Right ventricle myocardium superior (tissue), 1 donor: Measurements from ENCODE around the gene NLRP8. TPM values are rescaled to one million over a fixed set of nuclear protein-coding genes. Genes with fewer than 3 reads are reported as not detected.
"Not testable (repeated sequence)": the region's sequence is repeated elsewhere in the genome, so short reads cannot be mapped to it uniquely, and the experiment has no call there.

Source experiments
- ATAC-seq: fragments of 200-7000 bp; cut with Tn5 transposase; one replicate; pipeline ENCODE4 v1.9.1; 2020; ENCODE audit warnings: mild to moderate bottlenecking; ENCODE audit not compliant: poor library complexity
- DNase-seq: peaks from one replicate; pipeline ENCODE4 v3.0.0-alpha.2; 2020
- intact Hi-C: fragments of 100-400 bp; cut with DNase I; formaldehyde crosslinking; loops from one replicate; pipeline ENCODE4 v1.11.2; 2022
- long read RNA-seq: library from polyadenylated mRNA; unstranded; transcript quantifications from one replicate; pipeline ENCODE4 v2.0.0, GENCODE V29; 2021
- total RNA-seq: library from RNA; stranded (reverse); fragmentation: NEBNext Ultra II Directional; extraction: Animal tissue kit (Norgen Biotek cat#: 25700); gene quantifications from one replicate; pipeline ENCODE4 v1.2.1, GENCODE V29; 2021
- donor health status: DM: no; HTN: yes; CAD: no; lungs with severe emphysema.

NLRP8 gene
- total RNA-seq, result not detected
- long read RNA-seq, result 0 reads

DNA sequence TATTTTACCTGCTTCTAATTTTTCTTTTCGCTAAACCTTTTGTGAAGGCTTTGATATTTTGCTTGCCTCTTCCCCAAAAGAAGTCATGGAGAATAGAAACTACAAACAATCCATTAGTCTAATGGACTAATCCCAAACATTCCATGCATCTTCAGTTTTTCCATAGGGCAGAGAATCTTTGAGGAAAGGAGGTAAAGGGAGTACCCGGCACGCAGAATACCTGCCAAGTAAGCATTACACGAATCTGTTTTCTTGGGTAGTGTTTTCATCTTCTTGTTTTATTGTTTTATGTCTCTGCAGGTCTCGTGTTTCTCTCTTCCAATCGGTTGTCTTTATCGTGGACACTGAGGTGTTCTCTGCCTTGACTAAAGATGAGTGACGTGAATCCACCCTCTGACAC lies at the start of gene NLRP8:
NLRP8 (plus strand) TSS at position 301 of the 400 bp plus-strand sequence.
- no peak for ATAC-seq
- intact Hi-C loops, result no loop called here
- DNase-seq, result no peak

DNA sequence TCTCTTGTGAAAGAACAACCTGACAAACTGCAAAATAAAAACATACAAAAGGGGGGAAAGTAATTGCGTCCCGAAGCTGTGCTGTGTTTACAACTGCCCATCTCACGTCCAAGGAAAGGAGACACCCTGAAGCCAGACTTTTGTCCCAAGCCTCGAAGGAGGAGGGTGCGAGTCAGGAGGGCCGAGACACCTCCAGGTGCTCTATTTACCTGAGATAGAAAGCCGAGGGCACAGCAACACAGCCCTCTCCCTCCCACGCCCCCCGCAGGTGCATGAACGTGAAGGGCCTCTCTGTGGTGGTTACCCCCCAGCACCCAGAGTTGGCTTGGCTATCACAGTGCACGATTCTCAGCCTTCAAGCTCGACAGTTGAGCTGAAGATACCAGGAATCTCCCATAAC lies 48.7 kb upstream of the NLRP8 start:
- intact Hi-C loops, result no loop called here
- ATAC-seq, result no peak
- DNase-seq, result no peak

DNA sequence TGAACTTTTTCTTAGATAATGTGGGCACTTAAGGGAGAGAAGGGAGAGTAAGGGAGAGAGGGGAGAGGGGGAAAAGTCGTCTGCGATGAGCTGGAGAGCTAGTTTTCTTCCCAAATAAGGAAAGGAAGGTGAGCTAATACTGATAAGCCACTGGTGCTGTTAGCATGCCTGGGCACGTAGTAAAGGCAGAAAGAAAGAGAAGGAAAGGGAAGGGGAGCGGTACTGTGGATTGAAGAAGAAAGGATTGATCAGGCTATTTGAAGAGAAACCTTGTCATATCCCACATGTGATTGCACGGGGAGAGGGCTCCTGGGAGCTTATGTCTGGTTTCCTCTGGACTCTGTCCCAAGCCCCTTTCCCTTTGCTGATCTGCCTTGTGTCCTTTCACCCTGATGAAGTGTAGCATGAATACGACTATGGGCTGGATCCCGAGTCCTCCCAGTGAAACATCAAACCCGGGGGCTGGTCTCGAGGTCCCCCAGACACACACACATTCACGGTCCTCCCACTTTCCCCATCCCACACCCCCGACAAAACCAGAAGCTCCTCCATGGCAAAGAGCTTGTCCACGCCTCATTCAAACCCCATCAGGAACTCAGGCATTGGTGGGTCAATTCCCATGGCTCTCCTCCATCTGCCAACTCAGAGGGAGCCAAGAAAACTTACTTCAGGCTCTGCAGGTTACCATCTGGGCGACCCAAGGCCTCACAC lies 46.1 kb upstream of the NLRP8 start:
- intact Hi-C loops, result no loop called here
- no peak for ATAC-seq

DNA sequence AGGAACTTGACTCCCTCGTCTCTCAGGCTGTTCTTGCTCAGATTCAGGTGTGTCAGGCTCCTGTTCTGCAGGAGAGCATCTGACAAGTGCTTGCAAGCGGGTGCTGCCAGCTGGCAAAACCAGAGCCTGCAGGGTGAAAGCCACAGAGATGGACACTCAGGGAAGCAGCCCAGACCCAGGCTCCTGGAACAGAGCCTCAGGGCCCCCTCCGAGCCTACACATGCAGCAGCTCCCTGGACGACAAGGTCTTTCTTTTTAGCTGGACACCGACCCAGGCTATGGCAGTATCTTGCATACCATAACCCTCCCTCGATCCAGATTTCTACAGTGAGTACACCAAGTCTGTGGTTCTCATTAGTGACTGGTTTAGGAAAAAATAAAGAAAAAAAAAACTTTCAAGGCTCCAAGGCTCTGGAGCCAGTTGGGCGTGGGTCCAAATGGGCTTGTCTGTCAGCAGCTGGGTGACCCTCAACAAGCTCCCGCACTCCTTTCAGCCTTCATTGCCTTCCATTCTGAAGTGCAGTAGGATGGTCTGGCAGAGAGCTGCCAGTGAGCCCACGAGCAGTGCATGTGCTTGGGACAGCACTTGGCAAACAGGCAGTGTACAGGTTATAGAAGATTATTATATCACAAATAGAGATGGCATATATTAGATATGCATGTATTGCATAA lies 45.4 kb upstream of the NLRP8 start:
- no peak for ATAC-seq
- intact Hi-C loops, result no loop called here
- DNase-seq, result no peak

More for the DNA sequence above, 46.1 kb upstream of the NLRP8 start:
- no peak for DNase-seq

DNA sequence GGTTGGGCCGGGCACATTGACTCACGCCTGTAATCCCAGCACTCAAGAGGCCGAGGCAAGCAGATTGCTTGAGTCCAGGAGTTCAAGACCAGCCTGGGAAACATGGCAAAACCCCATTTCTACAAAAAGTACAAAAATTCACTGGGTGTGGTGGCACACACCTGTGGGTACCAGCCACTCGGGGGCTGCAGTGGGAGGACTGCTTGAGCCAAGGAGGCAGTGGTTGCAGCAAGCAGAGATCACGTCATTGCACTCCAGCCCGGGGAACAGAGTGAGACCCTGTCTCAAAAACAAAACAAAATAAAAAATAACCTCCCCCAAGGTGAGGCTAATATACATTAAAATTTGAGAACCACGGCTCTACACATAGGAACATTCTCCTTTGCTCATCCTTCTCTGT lies 40.3 kb upstream of the NLRP8 start:
- intact Hi-C loops, result no loop called here
- ATAC-seq (no peak), DNase-seq (no peak)

DNA sequence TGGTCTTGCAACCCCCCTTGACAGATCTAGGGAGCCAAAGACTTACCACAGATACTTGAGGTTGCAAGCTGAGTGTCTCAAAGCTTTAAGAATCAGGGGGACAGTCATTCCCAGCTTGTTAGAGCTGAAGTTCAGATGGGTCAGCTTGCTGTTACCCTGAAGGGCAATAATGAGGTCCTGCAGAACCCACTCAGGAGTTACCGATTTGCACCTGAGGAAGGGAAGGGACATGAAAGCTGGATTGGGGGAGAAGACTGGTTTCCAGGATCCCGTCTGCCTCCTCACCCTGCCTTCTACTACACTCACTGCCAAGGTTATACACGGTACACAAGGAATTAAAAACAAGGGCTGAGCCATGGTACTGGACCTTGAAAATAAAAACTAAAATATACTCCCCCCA lies 39.9 kb upstream of the NLRP8 start:
- no peak for DNase-seq
- intact Hi-C loops, result no loop called here
- no peak for ATAC-seq

DNA sequence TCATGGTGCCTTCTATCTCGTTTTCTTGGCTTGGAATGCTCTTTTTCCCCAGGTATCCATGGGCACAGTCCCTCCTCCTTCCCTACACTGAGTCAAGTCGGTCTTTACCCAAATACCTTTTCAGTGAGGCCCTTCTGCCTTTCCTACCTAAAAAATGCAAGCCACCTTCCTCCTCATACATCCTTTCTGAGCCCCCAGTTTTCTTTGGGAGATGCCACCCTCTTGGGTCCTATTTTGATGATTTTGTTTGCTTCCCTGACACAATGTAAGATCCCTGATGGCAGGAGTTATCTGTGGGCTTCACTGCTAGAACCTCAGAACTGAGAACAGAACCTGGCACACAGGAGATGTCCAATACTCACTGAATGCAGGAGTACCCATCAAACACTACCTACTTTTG lies 37.8 kb upstream of the NLRP8 start:
- ATAC-seq, result no peak
- no peak for DNase-seq
- intact Hi-C loops, result no loop called here

DNA sequence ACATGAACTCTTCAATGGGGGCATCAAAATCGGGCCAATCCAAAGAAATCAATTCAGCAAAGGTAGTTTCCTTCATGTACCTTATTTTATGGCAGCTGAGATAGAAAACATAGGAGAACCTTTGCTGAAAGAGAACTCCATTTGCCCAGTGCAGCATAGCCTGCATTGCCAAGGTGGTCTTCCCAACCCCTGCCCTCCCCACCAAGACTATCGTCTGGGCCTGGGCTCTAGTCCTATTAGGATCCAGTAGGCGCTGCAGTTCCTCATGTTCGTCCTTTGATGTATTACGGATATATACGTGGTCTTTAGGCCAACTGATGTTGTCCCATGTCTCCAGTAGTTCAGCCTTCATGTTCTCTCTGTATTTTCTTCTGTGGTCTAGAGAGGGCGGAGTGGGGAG lies 34.7 kb upstream of the NLRP8 start:
- no peak for DNase-seq
- intact Hi-C loops, result no loop called here
- ATAC-seq, result no peak

DNA sequence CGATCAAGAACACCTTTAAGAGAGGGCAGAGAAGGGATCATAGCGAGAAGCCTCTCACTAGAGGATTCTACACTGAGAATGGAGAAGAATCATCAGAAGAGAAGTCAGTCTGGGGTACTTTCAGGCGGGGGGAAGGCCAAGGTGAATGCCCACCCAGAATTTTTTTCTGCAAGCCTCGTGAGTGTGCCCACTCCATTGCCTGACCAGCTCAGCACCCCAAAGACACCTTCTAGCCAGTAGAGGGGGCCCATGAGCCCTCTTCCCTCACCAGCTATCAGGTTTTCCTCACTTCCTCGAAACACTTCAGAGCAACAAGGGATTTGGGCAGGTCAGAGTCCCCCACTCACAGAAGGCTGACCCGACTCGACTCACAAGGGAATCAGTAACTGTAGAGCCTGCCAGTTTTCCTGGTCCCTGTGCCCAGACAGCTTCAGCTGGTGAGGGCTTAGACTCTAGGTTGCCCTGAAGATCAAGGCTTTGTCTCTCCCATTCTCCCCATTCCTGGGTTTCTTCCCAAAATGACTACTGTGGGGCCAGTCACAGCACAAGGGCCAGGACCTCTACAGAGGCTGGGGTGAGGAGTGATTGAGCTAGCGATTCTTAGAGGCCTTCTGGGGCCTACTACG lies 33.9 kb upstream of the NLRP8 start:
- intact Hi-C loops, result no loop called here
- ATAC-seq, result no peak
- DNase-seq, result no peak

DNA sequence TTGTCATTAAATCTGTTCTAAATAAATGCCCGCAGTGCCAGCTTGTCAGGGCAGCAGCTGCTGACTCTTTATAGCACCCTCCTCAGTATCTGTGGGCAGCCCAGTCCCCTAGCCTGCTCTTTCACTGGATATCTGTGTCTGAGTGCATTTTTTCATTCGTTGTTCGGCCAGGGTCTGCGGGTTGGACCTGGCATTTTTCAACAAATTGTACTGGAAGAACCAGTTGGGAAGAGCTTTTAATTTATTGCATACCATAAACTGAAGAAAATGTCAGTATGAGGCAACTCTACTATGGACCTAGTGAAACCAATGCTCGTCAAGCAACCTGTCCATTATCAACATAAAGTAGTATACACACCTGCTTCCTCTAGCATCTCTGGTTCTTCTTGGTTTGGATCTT lies 24.1 kb upstream of the NLRP8 start:
- no peak for ATAC-seq
- no peak for DNase-seq
- intact Hi-C loops, result no loop called here

DNA sequence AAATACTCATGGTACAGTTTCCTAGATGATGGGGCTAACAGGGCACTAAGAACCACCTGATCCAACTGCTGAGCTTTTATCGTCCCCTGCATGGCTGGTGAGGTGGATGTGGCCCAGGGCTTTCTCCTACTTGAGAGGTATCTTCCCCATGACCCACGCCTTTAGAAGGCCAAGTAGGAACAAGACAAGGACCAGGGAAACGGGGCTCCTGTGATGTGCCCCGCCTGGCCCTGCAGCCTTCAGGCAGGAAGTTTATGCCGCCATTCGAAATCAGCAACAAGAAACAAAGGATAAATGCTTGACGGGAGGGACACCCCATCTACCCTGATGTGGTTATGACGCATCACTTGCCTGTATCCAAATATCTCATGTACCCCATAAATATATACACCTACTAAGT lies 19.6 kb upstream of the NLRP8 start:
- ATAC-seq, result no peak
- intact Hi-C loops, result no loop called here
- no peak for DNase-seq

DNA sequence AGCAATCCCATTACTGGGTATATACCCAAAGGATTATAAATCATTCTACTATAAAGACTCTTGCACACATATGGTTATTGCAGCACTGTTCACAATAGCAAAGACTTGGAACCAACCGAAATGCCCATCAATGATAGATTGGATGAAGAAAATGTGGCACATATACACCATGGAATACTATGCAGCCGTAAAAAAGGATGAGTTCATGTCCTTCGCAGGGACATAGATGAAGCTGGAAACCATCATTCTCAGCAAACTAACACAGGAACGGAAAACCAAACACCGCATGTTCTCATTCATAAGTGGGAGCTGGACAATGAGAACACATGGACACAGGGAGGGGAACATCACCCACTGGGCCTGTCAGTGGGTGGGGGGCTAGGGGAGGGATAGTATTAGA lies 18.4 kb upstream of the NLRP8 start:
- intact Hi-C loops, ATAC-seq, DNase-seq: not testable (repeated sequence)

DNA sequence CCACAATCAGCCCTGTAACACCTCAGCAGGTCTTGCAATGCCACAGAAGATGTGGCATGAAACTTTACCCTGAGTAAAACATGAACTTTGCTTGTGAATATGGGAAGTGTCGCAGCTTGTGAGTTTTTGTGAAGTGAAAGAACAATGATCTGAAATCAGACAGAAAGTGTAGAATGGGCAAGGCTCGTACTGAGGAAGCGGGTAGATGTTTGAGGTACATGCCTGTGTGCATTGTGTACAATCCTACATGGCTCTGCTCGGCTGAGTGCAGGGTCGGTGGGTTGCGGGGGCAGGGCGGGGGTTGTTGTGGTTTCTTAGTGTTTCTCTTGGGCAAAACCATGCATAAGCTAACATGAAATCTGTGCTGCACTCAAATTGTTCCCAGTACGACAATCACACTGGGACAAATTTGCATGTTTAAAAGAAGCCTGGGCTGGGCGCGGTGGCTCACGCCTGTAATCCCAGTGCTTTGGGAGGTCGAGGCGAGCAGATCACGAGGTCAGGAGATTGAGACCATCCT lies 16.6 kb upstream of the NLRP8 start:
- intact Hi-C loops, result no loop called here
- DNase-seq, result no peak
- no peak for ATAC-seq

DNA sequence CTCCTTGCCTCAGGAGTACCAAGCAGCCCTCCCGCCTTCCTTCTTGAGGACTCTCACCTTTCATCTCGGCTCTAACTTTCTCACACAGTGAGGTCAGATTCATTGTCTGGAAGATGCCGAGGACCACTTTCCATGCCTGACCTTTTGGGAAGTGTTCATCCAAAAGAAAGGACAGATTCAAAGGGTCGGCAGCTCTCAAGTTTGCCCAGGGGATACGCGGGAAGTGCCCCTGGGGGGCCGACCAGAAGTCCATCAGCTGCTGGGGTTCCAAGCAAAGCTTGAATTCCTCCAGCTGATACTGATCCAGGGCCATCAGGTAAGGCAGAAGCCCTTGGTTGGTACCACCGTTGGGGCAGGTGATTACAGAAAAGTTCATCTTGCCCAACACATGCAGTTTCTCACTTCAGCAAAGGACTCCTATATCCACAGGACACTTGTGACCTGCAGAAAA lies 15.7 kb upstream of the NLRP8 start, which contains the start of gene NLRP13:
NLRP13 (minus strand) TSS at position 401 of the 451 bp plus-strand sequence; CDS start at position 376, 25 bp downstream.
- intact Hi-C loops, result no loop called here
- DNase-seq (no peak), ATAC-seq (no peak)

DNA sequence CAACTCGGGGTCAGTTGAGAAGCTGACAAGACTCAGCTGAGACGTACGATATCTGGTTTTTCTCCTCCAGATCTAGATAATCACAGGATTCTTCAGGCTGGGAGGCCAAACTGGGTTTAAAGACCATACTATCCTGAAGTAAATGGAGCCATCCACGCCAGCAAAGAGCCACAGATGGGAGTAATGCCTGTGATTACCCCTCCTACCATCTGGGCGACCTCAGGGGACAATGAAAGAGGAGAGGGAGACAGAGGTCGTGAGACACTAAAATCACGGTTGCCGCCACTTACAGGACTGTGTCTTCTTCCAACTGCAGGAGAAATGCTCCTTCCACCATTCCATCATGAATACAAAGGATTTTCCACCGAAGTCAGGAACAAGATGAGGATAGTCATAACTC lies 12.4 kb upstream of the NLRP8 start:
- intact Hi-C loops, result no loop called here
- DNase-seq (no peak), ATAC-seq (no peak)

DNA sequence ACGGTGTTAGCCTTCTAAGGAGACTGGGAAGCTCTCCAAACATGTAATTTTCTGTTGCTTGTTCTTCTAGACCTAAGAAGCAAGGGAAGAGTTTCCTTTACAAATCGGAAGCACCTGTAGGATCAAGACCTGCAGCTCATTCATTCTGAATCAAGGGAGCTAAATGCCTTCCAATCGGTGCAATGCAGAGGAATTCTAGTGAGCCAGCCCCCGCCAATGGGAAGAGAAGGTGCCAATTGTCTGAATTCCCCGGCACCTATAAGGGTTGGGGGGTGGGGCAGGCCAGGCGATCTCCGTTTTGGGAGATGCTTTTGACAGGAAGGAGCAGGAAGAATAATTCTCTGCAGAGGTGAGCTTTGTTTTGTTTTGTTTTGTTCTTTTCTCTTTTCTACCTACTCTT lies 8.4 kb upstream of the NLRP8 start:
- no peak for ATAC-seq
- intact Hi-C loops, result no loop called here
- no peak for DNase-seq

DNA sequence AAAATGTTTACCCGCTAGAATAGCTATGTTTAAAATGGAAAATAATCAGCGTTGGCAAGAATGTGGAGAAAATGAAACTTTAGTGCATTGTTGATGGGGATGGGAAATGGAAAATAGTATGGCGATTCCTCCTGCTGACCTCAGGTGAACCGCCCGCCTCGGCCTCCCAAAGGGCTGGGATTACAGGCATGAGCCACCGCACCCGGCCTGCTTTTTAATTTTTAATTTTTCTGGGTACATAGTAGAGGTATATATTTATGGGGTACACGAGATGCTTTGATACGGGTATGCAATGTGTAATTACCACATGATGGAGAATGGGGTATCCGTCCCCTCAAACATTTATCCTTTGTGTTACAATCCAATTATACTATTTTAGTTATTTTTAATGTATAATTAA lies 7.3 kb upstream of the NLRP8 start:
- DNase-seq, result no peak
- ATAC-seq, result no peak
- intact Hi-C loops, result no loop called here

DNA sequence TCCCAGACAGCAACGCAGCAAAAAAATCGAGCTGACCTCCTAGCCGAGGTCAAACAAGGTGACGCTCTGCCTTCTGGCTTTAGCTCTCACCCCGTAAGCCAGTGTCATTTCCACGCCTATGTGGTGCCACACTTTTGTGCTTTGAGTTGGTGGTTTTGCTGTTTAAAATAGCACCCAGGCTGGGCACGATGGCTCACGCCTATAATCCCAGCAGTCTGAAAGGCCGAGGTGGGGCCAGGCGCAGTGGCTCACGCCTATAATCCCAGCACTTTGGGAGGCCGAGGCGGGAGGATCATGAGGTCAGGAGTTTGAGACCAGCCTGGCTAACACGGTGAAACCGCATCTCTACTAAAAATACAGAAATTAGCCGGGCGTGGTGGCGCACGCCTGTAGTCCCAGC lies 2.9 kb downstream of the NLRP8 start:
- intact Hi-C loops, ATAC-seq, DNase-seq: not testable (repeated sequence)

DNA sequence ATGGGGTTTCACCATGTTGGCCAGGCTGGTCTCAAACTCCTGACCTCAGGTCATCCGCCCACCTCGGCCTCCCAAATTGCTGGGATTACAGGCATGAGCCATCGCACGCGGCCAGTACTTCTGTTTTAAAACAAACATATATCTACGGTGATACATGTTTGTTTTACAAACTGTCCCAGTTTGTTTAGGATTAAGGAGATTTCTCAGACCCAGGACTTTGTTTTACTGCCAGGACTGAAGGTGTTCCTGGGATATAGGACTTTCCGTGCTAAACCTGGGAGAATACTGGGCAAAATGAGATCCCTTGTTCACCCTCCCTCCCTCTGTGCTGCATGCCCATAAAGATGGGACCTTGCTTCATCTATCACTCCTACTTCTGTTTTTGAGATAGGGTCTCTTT lies 8.8 kb downstream of the NLRP8 start:
- intact Hi-C loops, result no loop called here
- ATAC-seq (no peak), DNase-seq (no peak)

DNA sequence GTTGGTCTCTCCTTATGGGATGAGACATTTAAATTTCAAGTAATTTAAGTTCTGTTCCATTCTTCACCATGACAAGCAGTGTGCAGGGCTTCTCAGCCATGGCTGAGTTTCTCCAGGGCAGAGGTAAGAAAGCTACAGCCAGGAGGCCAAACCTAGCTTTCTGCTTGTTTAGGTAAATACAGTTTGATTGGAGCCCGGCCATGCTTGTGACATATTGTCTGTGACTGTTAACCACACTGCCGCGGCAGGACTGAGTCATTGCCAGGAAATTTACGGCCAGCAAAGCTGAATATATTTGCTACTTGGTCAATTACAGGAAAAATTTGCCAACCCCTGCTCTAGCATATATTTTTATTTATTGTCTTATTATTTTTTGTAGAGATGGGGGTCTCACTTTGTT lies 10.7 kb downstream of the NLRP8 start:
- ATAC-seq (no peak), DNase-seq (no peak)
- intact Hi-C loops, result no loop called here
